ENCODE measurements around the gene MAGEA9B. TPM values are rescaled to one million over a fixed set of nuclear protein-coding genes. Genes with fewer than 3 reads are reported as not detected.
"Not testable (repeated sequence)": the region's sequence is repeated elsewhere in the genome, so short reads cannot be mapped to it uniquely, and the experiment has no call there.

MAGEA9B gene
- total RNA-seq, 8 experiments from 2014 or later = 0.14 to 0.31 (median 0.24) TPM; not detected in 5

DNA sequence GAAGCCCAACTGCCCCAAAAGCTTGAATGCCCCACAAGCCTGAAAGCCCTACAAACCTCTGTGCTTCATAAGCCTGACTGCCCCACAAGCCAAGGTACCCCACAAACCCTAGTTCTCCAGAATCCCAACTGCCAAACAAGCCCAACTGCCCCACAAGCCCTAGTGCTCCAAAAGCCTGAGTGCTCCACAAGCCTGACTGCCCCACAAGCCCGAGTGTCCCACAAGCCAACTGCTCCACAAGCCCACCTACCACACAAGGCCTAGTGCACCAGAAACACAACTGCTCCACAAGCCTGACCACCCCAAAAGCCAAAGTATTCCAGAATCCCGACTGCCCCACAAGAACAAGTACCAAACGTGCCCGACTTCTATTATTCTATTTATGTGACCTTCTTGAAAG is 23.9 kb downstream of the MAGEA9B start:
- 0% methylated on average over 1 of the region's 4 CpGs; no CpG with 5 or more reads in 9 of the 10 experiments for WGBS, 10 experiments
- ATAC-seq (replicated peaks in 6 of 8) = no peak
- no peak overlapping the region for H3K27ac ChIP-seq
- H3K4me1 ChIP-seq (replicated peaks in 1 of 2) = no peaks in the 10 kb centered on the region
- in situ Hi-C loops (cut with MboI; ENCODE audit: low pct_unique_long_range_greater_than_20kb in 2 of 9, low sequenced_read_pairs in 9 of 9, unreplicated experiment in 9 of 9) = no loop called here
- no peak overlapping the region for H3K4me3 ChIP-seq

- ATAC-seq (replicated peaks in 6 of 8); in situ Hi-C loops (cut with MboI; ENCODE audit: low pct_unique_long_range_greater_than_20kb in 2 of 9, low sequenced_read_pairs in 9 of 9, unreplicated experiment in 9 of 9); H3K4me3 ChIP-seq; H3K27ac ChIP-seq; H3K4me1 ChIP-seq (replicated peaks in 1 of 2): not testable (repeated sequence)
- whole genome bisulfite sequencing, 10 experiments = no CpG with 5 or more reads among the region's 4 CpGs
These were observed 32.0 kb downstream of the MAGEA9B start for GRCh38 chrX:149555251-149555650.

DNA sequence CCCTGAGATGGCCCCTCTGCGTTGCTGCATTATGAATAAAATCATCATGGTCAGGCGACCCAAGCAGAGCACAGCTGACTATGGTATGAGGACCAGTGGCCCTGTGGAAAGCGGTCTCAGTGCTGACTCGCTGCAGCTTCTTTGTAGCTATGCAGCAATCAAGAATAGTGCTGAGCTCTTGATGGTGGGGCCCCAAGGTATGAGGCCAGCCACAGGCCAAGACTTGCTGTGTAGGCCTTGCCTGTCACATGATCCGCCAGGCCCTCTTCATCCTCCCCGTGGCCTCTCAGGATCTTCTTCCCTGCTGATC is 35.4 kb downstream of the MAGEA9B start:
- no CpG with 5 or more reads among the region's 6 CpGs for WGBS, 10 experiments
- H3K27ac ChIP-seq; H3K4me3 ChIP-seq; ATAC-seq (replicated peaks in 6 of 8); H3K4me1 ChIP-seq (replicated peaks in 1 of 2); in situ Hi-C loops (cut with MboI; ENCODE audit: low pct_unique_long_range_greater_than_20kb in 2 of 9, low sequenced_read_pairs in 9 of 9, unreplicated experiment in 9 of 9): not testable (repeated sequence)

- H3K4me1 ChIP-seq (replicated peaks in 1 of 2); ATAC-seq (replicated peaks in 6 of 8); H3K4me3 ChIP-seq; in situ Hi-C loops (cut with MboI; ENCODE audit: low pct_unique_long_range_greater_than_20kb in 2 of 9, low sequenced_read_pairs in 9 of 9, unreplicated experiment in 9 of 9); H3K27ac ChIP-seq: not testable (repeated sequence)
- no CpG with 5 or more reads among the region's 4 CpGs for whole genome bisulfite sequencing, 10 experiments
These were observed 35.9 kb downstream of the MAGEA9B start for GRCh38 chrX:149551245-149551938.

GRCh38 chrX:149550454-149550853 is 36.8 kb downstream of the MAGEA9B start:
- in situ Hi-C loops (cut with MboI; ENCODE audit: low pct_unique_long_range_greater_than_20kb in 2 of 9, low sequenced_read_pairs in 9 of 9, unreplicated experiment in 9 of 9); ATAC-seq (replicated peaks in 6 of 8); H3K4me1 ChIP-seq (replicated peaks in 1 of 2); H3K27ac ChIP-seq; H3K4me3 ChIP-seq: not testable (repeated sequence)
- no CpG with 5 or more reads among the region's 1 CpG for WGBS, 10 experiments

DNA sequence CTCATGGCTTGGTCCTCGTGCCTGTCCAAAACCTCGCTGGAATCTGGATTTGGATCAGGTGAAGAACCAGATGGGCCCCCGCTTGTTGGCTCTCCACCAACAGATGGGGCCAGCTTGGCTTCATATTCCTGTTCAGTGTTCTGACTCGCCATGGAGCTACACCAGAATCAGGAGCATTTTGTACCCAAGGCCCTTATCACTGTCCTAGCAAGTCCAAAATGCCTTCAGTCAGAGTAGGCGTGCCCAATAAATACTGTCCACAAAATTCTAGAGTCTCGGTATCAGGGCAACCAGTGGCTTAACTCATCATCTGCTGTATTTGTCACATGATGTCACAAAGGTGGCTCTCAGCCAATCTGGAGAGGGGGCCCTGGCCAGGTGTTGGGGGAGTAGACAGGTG is 37.6 kb downstream of the MAGEA9B start, which contains the start of gene HSFX3:
TSS of gene HSFX3 (minus strand) at position 224 of the 400 bp plus-strand sequence. CDS start at position 152, 72 bp downstream.
- H3K4me1 ChIP-seq (replicated peaks in 1 of 2); H3K27ac ChIP-seq; ATAC-seq (replicated peaks in 6 of 8); in situ Hi-C loops (cut with MboI; ENCODE audit: low pct_unique_long_range_greater_than_20kb in 2 of 9, low sequenced_read_pairs in 9 of 9, unreplicated experiment in 9 of 9); H3K4me3 ChIP-seq: not testable (repeated sequence)
- WGBS, 10 experiments = no CpG with 5 or more reads among the region's 6 CpGs

GRCh38 chrX:149547782-149548181 is 39.5 kb downstream of the MAGEA9B start:
- H3K4me3 ChIP-seq; in situ Hi-C loops (cut with MboI; ENCODE audit: low pct_unique_long_range_greater_than_20kb in 2 of 9, low sequenced_read_pairs in 9 of 9, unreplicated experiment in 9 of 9); ATAC-seq (replicated peaks in 6 of 8); H3K4me1 ChIP-seq (replicated peaks in 1 of 2); H3K27ac ChIP-seq: not testable (repeated sequence)
- no CpG with 5 or more reads among the region's 3 CpGs for WGBS, 10 experiments

DNA sequence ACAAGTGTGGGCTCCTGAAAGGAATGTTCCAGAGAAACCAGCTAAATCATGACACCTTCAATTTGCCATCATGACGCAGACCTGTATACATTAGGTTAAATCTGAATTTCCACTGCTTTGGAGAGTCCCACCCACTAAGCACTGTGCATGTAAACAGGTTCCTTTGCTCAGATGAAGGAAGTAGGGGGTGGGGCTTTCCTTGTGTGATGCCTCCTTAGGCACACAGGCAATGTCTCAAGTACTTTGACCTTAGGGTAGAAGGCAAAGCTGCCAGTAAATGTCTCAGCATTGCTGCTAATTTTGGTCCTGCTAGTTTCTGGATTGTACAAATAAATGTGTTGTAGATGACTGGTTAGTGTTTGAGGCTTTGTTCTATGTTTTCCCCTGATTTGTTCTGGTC is 40.3 kb downstream of the MAGEA9B start:
- H3K27ac ChIP-seq; H3K4me1 ChIP-seq (replicated peaks in 1 of 2); in situ Hi-C loops (cut with MboI; ENCODE audit: low pct_unique_long_range_greater_than_20kb in 2 of 9, low sequenced_read_pairs in 9 of 9, unreplicated experiment in 9 of 9); H3K4me3 ChIP-seq; ATAC-seq (replicated peaks in 6 of 8): not testable (repeated sequence)
- WGBS, 10 experiments = no CpG with 5 or more reads among the region's 1 CpG

- in situ Hi-C loops (cut with MboI; ENCODE audit: low pct_unique_long_range_greater_than_20kb in 2 of 9, low sequenced_read_pairs in 9 of 9, unreplicated experiment in 9 of 9); H3K27ac ChIP-seq; ATAC-seq (replicated peaks in 6 of 8); H3K4me3 ChIP-seq; H3K4me1 ChIP-seq (replicated peaks in 1 of 2): not testable (repeated sequence)
- no CpG with 5 or more reads among the region's 29 CpGs for WGBS, 10 experiments
These were observed 41.4 kb downstream of the MAGEA9B start for GRCh38 chrX:149545545-149546543.

DNA sequence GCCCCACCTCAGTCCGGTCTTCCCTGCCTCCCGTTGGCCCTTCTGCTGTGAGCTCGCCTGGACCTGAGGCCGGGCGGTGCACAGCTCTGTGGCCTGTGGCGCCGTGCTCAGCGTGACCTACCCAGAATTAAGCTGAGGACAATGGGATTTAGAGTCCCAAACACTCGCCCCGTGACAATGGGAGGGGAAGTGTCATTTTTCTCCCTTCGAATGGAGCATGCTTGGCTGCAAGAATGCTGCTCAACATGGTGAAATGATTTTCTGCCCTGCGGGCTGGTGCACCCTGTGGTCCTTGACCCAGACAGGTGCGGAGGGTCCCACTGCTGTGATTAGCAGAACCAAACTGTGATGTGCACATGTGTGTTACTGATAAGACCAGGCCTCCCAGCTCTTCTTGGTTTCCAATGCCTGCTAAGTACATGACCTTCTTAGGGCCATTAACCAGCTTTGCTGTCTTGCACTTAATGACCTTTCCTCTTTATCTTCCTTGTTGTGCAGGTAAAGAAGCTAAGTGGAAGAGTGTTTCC is 45.7 kb downstream of the MAGEA9B start:
- H3K27ac ChIP-seq = peak overlapping the region; percentile 91 to 97
- 28% methylated on average over 3 of the region's 13 CpGs; no CpG with 5 or more reads in 9 of the 10 experiments for WGBS, 10 experiments
- ATAC-seq (replicated peaks in 6 of 8) = peak in 1 of 8 experiments; percentile 1

GRCh38 chrX:149540621-149541520 is 46.4 kb downstream of the MAGEA9B start, which contains the start of gene EOLA1:
EOLA1 (plus strand) TSS chrX:149541012; CDS start chrX:149545631, 4,619 bp downstream.
- peak within 1 kb of the TSS; percentile 52 to 96 (median 56) for H3K4me3 ChIP-seq
- peaks cover 0 to 6% of the 10 kb centered on the region in 2 donors for H3K4me1 ChIP-seq (replicated peaks in 1 of 2)
- in situ Hi-C loops (cut with MboI; ENCODE audit: low pct_unique_long_range_greater_than_20kb in 2 of 9, low sequenced_read_pairs in 9 of 9, unreplicated experiment in 9 of 9) = no loop called here
- 47% methylated on average over 28 of the region's 71 CpGs; no CpG with 5 or more reads in 9 of the 10 experiments for WGBS, 10 experiments
- ATAC-seq (replicated peaks in 6 of 8) = peak; percentile 64 to 82 (median 70)
- peak within 1 kb of the TSS; percentile 91 to 97 for H3K27ac ChIP-seq

More for the DNA sequence above, 45.7 kb downstream of the MAGEA9B start:
- H3K4me1 ChIP-seq (replicated peaks in 1 of 2) = peaks cover 0 to 6% of the 10 kb centered on the region in 2 donors
- in situ Hi-C loops (cut with MboI; ENCODE audit: low pct_unique_long_range_greater_than_20kb in 2 of 9, low sequenced_read_pairs in 9 of 9, unreplicated experiment in 9 of 9) = no loop called here
- peak overlapping the region; percentile 47 to 96 (median 56) for H3K4me3 ChIP-seq

DNA sequence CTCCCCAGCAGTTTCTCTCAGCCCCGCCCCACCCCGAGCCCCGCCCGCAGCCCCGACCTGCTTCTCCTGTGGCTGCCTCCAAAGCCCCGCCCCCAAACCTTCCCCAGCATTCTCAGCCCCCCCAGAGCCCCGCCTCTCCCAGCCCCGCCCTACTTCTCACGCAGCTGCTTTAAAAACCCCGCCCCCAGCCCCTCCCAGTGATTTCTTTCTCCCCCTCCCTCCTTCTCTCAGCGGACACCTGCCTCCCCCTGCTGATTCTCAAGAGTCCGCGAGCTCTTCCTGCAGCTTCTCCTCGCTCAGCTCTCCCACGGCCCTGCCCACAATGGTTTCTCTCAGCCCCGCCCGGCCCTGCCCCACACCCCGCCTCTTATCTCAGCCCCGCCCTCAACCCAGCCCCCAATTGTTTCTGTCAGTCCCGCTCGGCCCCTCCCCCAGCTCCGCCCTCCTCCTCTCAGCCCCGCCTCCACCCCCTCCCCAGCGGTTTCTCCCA is 47.1 kb downstream of the MAGEA9B start:
- Histone ChIP-seq H3K4me3 (peak overlapping the region; percentile 52 to 96 (median 56)), H3K27ac (peak overlapping the region; percentile 91 to 97), H3K4me1 (replicated peaks in 1 of 2) (peaks cover 0 to 6% of the 10 kb centered on the region in 2 donors)
- in situ Hi-C loops (cut with MboI; ENCODE audit: low pct_unique_long_range_greater_than_20kb in 2 of 9, low sequenced_read_pairs in 9 of 9, unreplicated experiment in 9 of 9) = no loop called here
- WGBS, 10 experiments = no CpG with 5 or more reads among the region's 24 CpGs
- peak; percentile 2 to 44 (median 34) for ATAC-seq (replicated peaks in 6 of 8)

Data from motor neuron (in vitro differentiated cells).